Measurements from ENCODE around the gene INPP4A. TPM values are rescaled to one million over a fixed set of nuclear protein-coding genes. Genes with fewer than 3 reads are reported as not detected.

Gene INPP4A
- total and polyA plus RNA-seq, 10 of the 15 experiments (the other 5 are each of a cell fraction or from before 2014, with no cell fraction given) = 4.7 to 62.3 (median 36.9) TPM

- peak; percentile 88 for ATAC-seq
- H3K9ac ChIP-seq (ENCODE audit: control insufficient read depth, insufficient read depth, low read length) = peak within 1 kb of the TSS; percentile 93
- ChIA-PET RAD21 (ENCODE audit: unreplicated experiment) (interaction anchor here (0.7 to 1.5 kb wide), 4 partner anchors 19 to 229 kb away, joined by 3 to 6 read pairs (median 4); no protein-coding TSS in a partner anchor), SMC1A (ENCODE audit: uncharacterized antibody, unreplicated experiment) (interaction anchor here (0.7 to 1.3 kb wide), 3 partner anchors 12 to 41 kb away, joined by 3 to 4 read pairs (median 3); no protein-coding TSS in a partner anchor), POLR2A (interaction anchor here (0.8 kb wide), 1 partner anchor 97 kb away, joined by 3 read pairs; no protein-coding TSS in a partner anchor), CTCF (interaction anchor here (0.6 to 1.2 kb wide), 4 partner anchors 9 to 152 kb away, joined by 3 to 4 read pairs (median 4); no protein-coding TSS in a partner anchor)
- peak within 1 kb of the TSS; percentile 99 for H3K4me2 ChIP-seq (ENCODE audit: control insufficient read depth, insufficient read depth)
- under 1% methylated on average over 80 of the region's 93 CpGs for WGBS (ENCODE audit: insufficient coverage, insufficient replicate concordance, low lambda C conversion rate, missing lambda C conversion rate)
- peaks cover 54% of the 10 kb centered on the region for H3K79me2 ChIP-seq (ENCODE audit: control insufficient read depth, insufficient read depth, low read length)
- BruUV-seq (replicated peaks) = no TSS peak
- 0 out of 2 replicates have a peak, but pooled peaks cover 3% of the 10 kb centered on the region for H4K20me1 ChIP-seq (ENCODE audit: control insufficient read depth, insufficient read depth)
- intact Hi-C loops (cut with micrococcal nuclease; ENCODE audit: unreplicated experiment) (loop anchor here (5.0 kb wide), 1 partner anchor 141 kb away; no protein-coding TSS in a partner anchor), in situ Hi-C loops (cut with MboI) (no loop called here)
- H3K27ac ChIP-seq (ENCODE audit: control insufficient read depth, insufficient read depth) = peak within 1 kb of the TSS; percentile 84
- DNase-seq (ENCODE audit: low read depth, low spot score) = peak; percentile 37
- H3K27me3 ChIP-seq (replicated peaks in 1 of 2; ENCODE audit: control insufficient read depth in 2 of 2, insufficient read depth in 2 of 2, low read length in 1 of 2) = no peaks in the 10 kb centered on the region
- H3K9me3 ChIP-seq (replicated peaks; ENCODE audit: control insufficient read depth, insufficient read depth, low read length) = no peaks in the 10 kb centered on the region; the same call in 2 of the 3 replicates
- H3K36me3 ChIP-seq (ENCODE audit: control insufficient read depth in 2 of 2, insufficient read depth in 2 of 2, low read length in 1 of 2) = peaks cover 2 to 18% of the 10 kb centered on the region in 2 experiments; a peak in 3 of 4 replicates
- FAIRE-seq = no peak
- H3K4me3 ChIP-seq = peak within 1 kb of the TSS; percentile 87
- peak within 1 kb of the TSS; percentile 91 for H2AFZ ChIP-seq (ENCODE audit: control insufficient read depth, low read depth, low read length)
- peaks cover 9% of the 10 kb centered on the region for H3K4me1 ChIP-seq (ENCODE audit: control insufficient read depth, insufficient read depth, low read length)
- TF ChIP-seq ZNF274 (IDR thresholded peaks at IDR 0.05; ENCODE audit: insufficient read depth, insufficient read length) = no peak
- TF ChIP-seq MEF2B (IDR thresholded peaks at IDR 0.05; ENCODE audit: partially characterized antibody, poor library complexity, severe bottlenecking) = peak; percentile 84
- TF ChIP-seq MLLT1 (IDR thresholded peaks at IDR 0.05) = no peak
- TF ChIP-seq SIN3A (IDR thresholded peaks at IDR 0.05; ENCODE audit: low read depth, low read length) = peak; percentile 86
- no peak for TF ChIP-seq ZNF622 (IDR thresholded peaks at IDR 0.05)
- TF ChIP-seq, protein P1, sequence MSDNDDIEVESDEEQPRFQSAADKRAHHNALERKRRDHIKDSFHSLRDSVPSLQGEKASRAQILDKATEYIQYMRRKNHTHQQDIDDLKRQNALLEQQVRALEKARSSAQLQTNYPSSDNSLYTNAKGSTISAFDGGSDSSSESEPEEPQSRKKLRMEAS (IDR thresholded peaks at IDR 0.05; ENCODE audit: low read depth, low read length) = 0 out of 2 replicates have a peak, but pooled peaks have one; percentile 56
- TF ChIP-seq SMAD5 (IDR thresholded peaks at IDR 0.05; ENCODE audit: low read depth) = peak; percentile 84
- TF ChIP-seq TAF1 (IDR thresholded peaks at IDR 0.05; ENCODE audit: borderline replicate concordance, low read depth, low read length) = peak; percentile 92
- TF ChIP-seq, protein P2, sequence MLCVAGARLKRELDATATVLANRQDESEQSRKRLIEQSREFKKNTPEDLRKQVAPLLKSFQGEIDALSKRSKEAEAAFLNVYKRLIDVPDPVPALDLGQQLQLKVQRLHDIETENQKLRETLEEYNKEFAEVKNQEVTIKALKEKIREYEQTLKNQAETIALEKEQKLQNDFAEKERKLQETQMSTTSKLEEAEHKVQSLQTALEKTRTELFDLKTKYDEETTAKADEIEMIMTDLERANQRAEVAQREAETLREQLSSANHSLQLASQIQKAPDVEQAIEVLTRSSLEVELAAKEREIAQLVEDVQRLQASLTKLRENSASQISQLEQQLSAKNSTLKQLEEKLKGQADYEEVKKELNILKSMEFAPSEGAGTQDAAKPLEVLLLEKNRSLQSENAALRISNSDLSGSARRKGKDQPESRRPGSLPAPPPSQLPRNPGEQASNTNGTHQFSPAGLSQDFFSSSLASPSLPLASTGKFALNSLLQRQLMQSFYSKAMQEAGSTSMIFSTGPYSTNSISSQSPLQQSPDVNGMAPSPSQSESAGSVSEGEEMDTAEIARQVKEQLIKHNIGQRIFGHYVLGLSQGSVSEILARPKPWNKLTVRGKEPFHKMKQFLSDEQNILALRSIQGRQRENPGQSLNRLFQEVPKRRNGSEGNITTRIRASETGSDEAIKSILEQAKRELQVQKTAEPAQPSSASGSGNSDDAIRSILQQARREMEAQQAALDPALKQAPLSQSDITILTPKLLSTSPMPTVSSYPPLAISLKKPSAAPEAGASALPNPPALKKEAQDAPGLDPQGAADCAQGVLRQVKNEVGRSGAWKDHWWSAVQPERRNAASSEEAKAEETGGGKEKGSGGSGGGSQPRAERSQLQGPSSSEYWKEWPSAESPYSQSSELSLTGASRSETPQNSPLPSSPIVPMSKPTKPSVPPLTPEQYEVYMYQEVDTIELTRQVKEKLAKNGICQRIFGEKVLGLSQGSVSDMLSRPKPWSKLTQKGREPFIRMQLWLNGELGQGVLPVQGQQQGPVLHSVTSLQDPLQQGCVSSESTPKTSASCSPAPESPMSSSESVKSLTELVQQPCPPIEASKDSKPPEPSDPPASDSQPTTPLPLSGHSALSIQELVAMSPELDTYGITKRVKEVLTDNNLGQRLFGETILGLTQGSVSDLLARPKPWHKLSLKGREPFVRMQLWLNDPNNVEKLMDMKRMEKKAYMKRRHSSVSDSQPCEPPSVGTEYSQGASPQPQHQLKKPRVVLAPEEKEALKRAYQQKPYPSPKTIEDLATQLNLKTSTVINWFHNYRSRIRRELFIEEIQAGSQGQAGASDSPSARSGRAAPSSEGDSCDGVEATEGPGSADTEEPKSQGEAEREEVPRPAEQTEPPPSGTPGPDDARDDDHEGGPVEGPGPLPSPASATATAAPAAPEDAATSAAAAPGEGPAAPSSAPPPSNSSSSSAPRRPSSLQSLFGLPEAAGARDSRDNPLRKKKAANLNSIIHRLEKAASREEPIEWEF (IDR thresholded peaks at IDR 0.05; ENCODE audit: insufficient replicate concordance, low read depth, low read length) = no peak
- TF ChIP-seq NKRF (conservative IDR thresholded peaks at IDR 0.05) = peak; percentile 72
- TF ChIP-seq KLF5 (IDR thresholded peaks at IDR 0.05; ENCODE audit: partially characterized antibody) = peak; percentile 76
- TF ChIP-seq CREB1 (IDR thresholded peaks at IDR 0.05; ENCODE audit: low read depth) = peak; percentile 91
Observed at GRCh38 chr2:98608116-98608961, 163.7 kb downstream of the INPP4A start, which contains the start of the genes COA5 and UNC50. Gene COA5, minus strand, starts transcription at chr2:98608512. Its CDS starts 107 bp downstream, at chr2:98608405. Gene UNC50, plus strand, starts transcription at chr2:98608589. Its CDS starts 1,171 bp downstream, at chr2:98609760.

Data from GM12878 (cell line).